WI38 (cell line): ENCODE data around the gene COPS6.

Source experiments
- H3K4me3 ChIP-seq: 2 replicates; pipeline ENCODE4 v1.5.1; 2011; ENCODE audit warnings: low read depth, mild to moderate bottlenecking, control low read depth, low read length
- TF ChIP-seq, protein P1 (sequence below): IDR thresholded peaks from 2 replicates; pipeline ENCODE4 v1.5.1; 2012; ENCODE audit warnings: low read depth, mild to moderate bottlenecking, control low read depth, low read length

COPS6 gene

DNA sequence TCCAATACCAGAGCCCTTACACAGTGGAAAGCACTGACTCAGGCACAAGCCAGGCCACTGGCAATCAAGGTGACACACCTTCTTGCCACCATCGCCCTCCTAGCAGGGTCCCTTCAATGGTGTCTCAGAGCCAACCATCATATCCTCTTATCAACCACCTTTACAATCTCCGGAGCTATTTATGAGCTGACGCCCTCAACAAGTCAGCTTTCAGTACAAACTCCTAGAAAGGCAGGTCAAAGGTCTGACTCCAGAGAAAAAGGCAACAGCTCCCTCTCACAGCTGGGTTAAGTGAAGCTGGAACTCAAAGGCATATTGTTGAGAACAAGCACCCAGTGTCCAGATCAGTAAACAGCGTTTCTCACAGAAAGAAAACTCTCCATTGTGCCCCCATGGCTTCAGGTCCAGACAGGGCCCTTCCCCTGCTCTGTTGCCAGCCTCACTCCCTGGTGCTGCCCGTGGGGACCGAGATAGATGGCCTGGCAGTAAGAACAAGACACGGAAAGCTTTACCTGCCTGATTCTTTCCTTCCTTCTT is 9.7 kb upstream of the COPS6 start:
- TF ChIP-seq, protein P1, sequence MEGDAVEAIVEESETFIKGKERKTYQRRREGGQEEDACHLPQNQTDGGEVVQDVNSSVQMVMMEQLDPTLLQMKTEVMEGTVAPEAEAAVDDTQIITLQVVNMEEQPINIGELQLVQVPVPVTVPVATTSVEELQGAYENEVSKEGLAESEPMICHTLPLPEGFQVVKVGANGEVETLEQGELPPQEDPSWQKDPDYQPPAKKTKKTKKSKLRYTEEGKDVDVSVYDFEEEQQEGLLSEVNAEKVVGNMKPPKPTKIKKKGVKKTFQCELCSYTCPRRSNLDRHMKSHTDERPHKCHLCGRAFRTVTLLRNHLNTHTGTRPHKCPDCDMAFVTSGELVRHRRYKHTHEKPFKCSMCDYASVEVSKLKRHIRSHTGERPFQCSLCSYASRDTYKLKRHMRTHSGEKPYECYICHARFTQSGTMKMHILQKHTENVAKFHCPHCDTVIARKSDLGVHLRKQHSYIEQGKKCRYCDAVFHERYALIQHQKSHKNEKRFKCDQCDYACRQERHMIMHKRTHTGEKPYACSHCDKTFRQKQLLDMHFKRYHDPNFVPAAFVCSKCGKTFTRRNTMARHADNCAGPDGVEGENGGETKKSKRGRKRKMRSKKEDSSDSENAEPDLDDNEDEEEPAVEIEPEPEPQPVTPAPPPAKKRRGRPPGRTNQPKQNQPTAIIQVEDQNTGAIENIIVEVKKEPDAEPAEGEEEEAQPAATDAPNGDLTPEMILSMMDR, result no peak
- no peak overlapping the region for H3K4me3 ChIP-seq

DNA sequence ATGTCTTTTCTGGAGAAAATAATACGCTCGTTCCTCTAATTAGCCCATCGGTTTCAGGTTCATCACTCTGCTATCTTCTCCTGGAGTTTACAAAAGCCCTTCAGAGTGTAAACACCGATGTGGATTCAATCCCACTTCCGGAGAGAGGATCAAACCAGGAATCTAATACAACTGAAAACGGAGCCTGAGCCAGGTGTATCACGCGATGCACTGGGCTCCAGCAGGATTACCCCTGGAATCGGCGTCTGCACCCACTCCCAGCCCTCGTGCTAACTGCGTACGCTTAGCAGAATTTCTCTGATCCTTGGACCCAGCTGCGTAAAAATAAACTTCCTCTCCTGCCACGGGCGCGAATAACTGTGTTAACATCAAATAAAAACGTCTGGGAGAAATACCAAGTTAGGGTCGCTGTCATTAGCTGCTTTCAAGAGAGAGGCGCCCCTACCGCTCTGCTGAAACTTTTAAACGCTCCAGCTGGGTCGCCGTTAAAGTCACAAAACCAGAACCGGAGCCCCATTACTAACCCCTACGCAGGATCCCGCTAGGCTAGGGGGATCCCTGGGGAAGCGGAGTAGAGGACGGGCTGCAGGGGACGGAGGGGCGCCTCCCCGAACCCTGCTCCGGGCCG is 7.7 kb upstream of the COPS6 start:
- TF ChIP-seq, protein P1, result no peak
- H3K4me3 ChIP-seq, result peak overlapping the region; percentile 84

DNA sequence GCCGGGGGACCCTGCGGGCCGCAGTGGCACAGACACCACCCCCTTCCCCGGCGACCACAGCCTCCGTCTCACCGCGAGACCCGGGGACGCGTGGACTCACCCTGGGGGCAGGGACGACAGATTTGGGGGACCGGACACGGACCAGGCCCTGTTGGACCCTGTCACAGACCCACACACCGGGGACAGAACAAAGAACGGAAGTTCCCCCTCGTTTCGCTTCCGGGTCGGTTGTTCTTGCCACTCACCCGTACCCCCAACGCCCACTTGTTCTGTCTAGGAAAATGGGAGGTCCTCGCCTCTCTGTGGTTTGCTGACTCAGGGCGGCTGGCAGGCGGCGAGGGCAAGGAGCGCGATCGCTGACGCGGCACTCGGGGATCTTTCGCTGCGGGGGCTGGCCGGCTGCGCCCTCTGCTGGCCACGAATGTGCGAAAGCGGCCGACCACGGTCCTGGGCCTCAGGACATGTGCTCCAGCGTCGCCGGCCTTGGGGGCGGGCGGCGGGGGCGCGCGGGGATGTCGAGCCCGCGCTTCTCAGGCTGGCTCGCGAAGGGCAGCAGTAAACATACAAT is 7.2 kb upstream of the COPS6 start, which contains the start of gene ZNF3:
TSS of gene ZNF3 (minus strand) at position 189 of the 568 bp plus-strand sequence. CDS start 4,366 bp downstream, outside the sequence.
- TF ChIP-seq, protein P1, result peak; percentile 70
- peak within 1 kb of the TSS; percentile 84 for H3K4me3 ChIP-seq

DNA sequence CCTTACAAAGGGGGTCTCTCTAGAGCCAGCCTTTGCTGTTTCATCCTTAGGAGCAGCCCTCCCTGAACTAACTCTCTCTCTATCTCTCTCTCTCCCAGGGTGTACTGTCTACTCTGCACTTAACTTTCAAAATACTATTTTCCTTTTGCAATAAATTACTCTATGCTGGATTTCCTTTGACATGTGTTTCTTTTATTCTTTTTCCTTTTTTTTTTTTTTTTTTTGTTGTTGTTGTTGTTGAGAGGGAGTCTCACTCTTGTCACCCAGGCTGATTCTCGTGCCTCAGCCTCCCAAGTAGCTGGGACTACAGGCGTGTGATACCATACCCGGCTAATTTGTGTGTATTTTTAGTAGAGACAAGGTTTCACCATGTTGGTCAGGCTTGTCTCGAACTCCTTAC is 5.8 kb upstream of the COPS6 start:
- no peak overlapping the region for H3K4me3 ChIP-seq
- TF ChIP-seq, protein P1, result no peak

DNA sequence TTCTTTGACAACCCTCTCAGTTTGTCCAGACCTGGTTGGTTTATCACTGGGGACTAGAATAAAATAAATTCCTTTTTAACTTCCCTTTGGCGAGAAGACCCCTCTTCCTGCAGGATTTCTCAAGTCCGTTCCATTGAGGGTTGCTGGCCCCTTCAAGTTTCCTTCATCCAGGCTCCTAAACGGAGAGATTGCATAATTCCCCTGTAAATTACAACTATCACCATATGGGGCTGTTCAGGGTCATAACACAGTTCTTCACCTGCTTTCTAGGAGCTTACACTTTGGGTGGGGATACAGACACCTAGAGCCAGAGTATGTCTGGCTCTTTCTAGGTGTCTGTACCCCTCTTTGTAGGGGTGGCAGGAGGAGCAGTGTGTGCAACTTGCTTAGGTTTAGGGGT is 3.3 kb upstream of the COPS6 start:
- TF ChIP-seq, protein P1, result no peak

DNA sequence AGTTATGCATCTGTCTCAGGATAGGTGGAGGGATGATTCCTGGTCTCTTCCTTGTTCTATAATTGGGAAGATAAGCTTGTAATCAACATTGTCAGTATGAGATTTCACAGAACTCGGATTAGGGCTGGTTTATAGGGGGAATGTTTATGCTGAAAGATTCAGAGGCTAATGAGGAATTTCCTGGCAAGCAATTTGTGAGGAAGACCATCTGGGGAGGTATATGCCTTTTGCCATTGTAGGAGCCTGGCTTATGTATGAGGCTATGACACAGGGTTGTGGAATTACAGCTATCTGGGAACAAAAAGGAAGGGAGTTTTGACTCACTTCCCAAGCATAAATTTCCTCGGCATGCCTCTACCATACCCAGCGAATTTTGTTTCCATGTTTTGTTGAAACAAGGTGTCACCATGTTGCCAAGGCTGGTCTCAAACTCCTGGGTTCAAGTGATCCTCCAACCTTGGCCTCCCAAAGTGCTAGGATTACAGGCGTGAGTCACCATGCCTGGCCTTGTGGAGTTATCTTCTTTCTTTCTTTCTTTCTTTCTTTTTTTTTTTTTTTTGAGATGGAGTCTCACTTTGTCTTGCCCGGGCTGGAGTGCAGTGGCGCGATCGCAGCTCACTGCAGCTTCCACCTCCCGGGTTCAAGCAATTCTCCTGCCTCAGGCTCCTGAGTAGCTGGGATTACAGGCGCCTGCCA is 1.6 kb upstream of the COPS6 start:
- no peak overlapping the region for H3K4me3 ChIP-seq
- TF ChIP-seq, protein P1, result no peak

More for the DNA sequence above, 3.3 kb upstream of the COPS6 start:
- no peak overlapping the region for H3K4me3 ChIP-seq
